ENCODE data around the gene APOL3.

GRCh38 chr22:36194971-36195370 lies 34.4 kb upstream of the APOL3 start:
- TF ChIP-seq CTCF (IDR thresholded peaks at IDR 0.05; ENCODE audit: poor library complexity) (peak; percentile 82), EZH2phosphoT487 (IDR thresholded peaks at IDR 0.05; ENCODE audit: low read depth, severe bottlenecking, unreplicated experiment) (no peak)

Data from hepatocyte (in vitro differentiated cells).